Hippocampal formation (tissue), 2 donors: ENCODE results near the gene PPP1R1B.
"Not testable (repeated sequence)": the region's sequence is repeated elsewhere in the genome, so short reads cannot be mapped to it uniquely, and the experiment has no call there.

Experiments
- DNase-seq, 2 donors: peaks; one replicate each; lab custom pipeline; 2025; lab: John Stamatoyannopoulos, UW

PPP1R1B gene

GRCh38 chr17:39626171-39627046, at the start of gene PPP1R1B:
TSS of gene PPP1R1B (plus strand) at chr17:39626952. CDS start at chr17:39627393, 441 bp downstream.
- DNase-seq: peak in 1 of 2 donors; percentile 32

- no peak for DNase-seq
Observed at GRCh38 chr17:39578272-39578671, 48.5 kb upstream of the PPP1R1B start.

GRCh38 chr17:39579318-39580081, 47.3 kb upstream of the PPP1R1B start:
- DNase-seq: no peak

GRCh38 chr17:39580082-39580468, 46.7 kb upstream of the PPP1R1B start:
- no peak for DNase-seq

- DNase-seq: no peak
Observed at GRCh38 chr17:39581071-39581758, 45.5 kb upstream of the PPP1R1B start.

GRCh38 chr17:39581759-39582085, 45.0 kb upstream of the PPP1R1B start:
- DNase-seq: no peak

GRCh38 chr17:39582658-39583057, 44.1 kb upstream of the PPP1R1B start:
- DNase-seq: no peak

GRCh38 chr17:39590180-39590579, 36.6 kb upstream of the PPP1R1B start:
- DNase-seq: not testable (repeated sequence)

GRCh38 chr17:39591958-39592954, 34.5 kb upstream of the PPP1R1B start:
- no peak for DNase-seq

- DNase-seq: no peak
Observed at GRCh38 chr17:39593371-39593770, 33.4 kb upstream of the PPP1R1B start.

- DNase-seq: no peak
Observed at GRCh38 chr17:39595294-39595693, 31.5 kb upstream of the PPP1R1B start.

GRCh38 chr17:39595928-39596510, 30.7 kb upstream of the PPP1R1B start:
- no peak for DNase-seq

GRCh38 chr17:39596543-39597267, 30.0 kb upstream of the PPP1R1B start:
- no peak for DNase-seq

GRCh38 chr17:39597372-39598046, 29.2 kb upstream of the PPP1R1B start:
- no peak for DNase-seq

GRCh38 chr17:39598047-39598481, 28.7 kb upstream of the PPP1R1B start:
- no peak for DNase-seq

GRCh38 chr17:39598630-39599003, 28.1 kb upstream of the PPP1R1B start:
- no peak for DNase-seq

GRCh38 chr17:39599004-39599664, 27.6 kb upstream of the PPP1R1B start:
- no peak for DNase-seq

- no peak for DNase-seq
Observed at GRCh38 chr17:39599665-39600231, 27.0 kb upstream of the PPP1R1B start.
